Amniotic epithelial cell (primary cell): Measurements from ENCODE around the gene HS3ST5.
A peak's percentile ranks its signal among the peaks of the same experiment; 100 is the strongest.
"Not testable (repeated sequence)": the region's sequence is repeated elsewhere in the genome, so short reads cannot be mapped to it uniquely, and the experiment has no call there.

Experiments used
- DNase-seq: peaks from one replicate; pipeline ENCODE4 v3.0.0-alpha.2; 2010; ENCODE audit warnings: low read depth

HS3ST5 gene

GRCh38 chr6:114044566-114044965 is 298.3 kb downstream of the HS3ST5 start:
- not testable (repeated sequence) for DNase-seq

GRCh38 chr6:114042267-114043016 is 300.4 kb downstream of the HS3ST5 start:
- peak; percentile 58 for DNase-seq

DNA sequence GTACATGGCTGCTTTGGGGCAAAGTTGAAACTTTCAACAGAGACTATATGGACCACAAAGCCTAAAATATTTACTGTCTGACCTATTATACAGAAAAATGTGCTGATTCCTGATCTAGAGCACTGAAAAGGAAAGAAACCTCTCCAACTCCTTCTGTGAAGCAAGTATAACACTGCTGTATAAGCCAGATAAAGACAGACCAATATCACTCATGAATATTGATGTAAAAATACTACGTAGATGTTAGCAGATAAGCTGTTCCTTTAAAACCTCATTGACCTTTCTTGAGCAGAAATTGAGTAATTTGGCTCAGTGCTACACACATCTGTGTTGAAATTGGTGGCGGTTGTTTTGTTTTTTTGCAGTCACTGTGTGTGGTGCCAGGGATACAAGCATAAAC is 302.0 kb downstream of the HS3ST5 start:
- DNase-seq: peak; percentile 95

DNA sequence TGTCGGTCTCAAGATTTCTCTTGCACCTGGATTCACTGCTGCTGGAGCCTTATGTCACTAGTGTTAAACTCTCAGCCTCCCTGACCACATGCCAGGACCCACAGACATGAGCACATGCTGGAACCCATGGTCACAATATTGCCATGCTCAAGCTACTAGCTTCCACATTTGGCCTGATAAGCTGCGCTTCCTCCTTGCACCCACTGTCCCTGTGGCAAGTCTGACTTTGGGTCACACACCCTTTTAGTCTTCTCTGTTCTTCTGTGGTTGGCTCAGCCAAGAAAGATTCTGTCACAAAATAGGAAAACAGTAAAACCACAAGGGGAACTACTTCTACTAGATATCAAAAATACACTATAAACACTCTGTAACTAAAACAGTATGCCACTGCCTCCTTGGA is 303.0 kb downstream of the HS3ST5 start:
- no peak for DNase-seq

GRCh38 chr6:114033606-114034005 is 309.2 kb downstream of the HS3ST5 start:
- DNase-seq: no peak

DNA sequence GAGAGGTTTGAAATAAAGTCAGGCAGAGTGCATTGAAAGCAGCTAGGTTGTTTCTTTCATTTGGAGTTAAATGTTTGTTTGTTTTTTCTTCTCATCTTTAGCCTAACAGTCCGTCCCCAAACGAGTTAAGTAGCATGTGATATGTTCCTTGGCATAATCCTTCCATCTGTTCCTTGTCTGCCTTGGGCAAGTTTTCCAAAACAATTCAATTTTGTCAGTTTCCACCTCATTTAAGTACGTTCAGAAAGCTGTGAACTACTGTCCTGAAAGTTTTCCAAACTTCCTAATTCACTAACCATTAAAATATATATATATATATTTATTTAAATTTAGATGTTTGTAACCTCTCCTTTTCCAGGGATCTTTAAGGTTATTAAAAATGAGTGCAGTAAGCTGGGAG is 310.1 kb downstream of the HS3ST5 start:
- no peak for DNase-seq

GRCh38 chr6:114030767-114031166 is 312.1 kb downstream of the HS3ST5 start:
- no peak for DNase-seq

DNA sequence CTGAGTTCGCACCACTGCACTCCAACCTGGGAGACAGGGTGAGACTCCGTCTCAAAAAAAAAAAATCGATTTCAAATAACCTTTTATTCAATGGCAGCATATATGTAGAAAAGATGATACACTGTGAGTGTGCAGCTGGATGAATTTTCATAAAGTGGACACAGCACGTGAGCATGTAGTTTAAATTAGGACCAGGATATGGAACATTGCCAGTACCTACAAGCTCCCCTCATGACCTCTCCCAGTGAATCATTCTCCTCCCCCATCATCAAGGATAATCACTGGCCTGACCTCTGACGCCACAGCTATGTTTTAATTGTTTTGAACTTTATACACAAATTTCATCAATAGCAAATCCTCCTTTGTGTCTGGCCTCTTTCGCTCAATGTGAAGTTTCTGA is 318.1 kb downstream of the HS3ST5 start:
- peak; percentile 24 for DNase-seq

- DNase-seq: no peak
Observed at GRCh38 chr6:114020196-114020595, 322.6 kb downstream of the HS3ST5 start.

DNA sequence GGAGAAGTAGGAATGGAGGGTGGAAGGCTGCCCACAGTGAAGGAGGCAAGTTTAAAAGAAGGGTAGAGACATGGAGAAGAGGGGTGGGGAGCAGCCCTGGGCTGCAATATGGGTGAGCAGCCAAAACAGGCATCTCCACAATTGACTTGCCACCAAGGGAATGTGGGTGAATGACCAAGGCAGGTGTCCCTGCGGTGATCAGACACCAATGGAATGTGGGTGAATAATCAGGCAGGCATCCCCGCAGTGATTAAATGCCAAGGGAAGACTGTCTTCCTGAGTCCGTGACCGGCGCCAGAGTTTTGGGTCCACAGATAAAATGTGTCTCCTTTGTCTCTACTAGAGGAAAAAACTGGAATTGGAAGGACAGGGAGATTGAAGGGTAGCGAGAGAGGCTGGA is 325.7 kb downstream of the HS3ST5 start:
- DNase-seq: not testable (repeated sequence)

GRCh38 chr6:114014106-114014505 is 328.7 kb downstream of the HS3ST5 start:
- peak; percentile 29 for DNase-seq

DNA sequence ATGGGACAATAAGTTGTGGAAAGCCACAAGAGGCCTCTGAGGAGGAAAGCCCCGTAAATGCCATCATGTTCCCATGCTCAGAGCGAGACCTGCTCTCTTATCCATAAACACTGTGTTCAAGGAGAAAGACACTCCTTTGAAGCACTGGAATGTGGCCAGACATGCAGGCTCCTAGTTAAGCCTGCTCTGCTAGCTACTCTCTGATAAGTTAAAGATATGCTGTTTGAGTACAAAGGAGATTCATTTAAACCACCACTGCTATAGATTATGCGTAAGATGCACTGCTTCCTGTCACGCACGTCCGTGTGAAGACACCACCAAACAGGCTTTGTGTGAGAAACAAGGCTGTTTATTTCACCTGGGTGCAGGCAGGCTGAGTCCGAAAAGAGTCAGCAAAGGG is 331.3 kb downstream of the HS3ST5 start:
- DNase-seq: peak; percentile 66

- DNase-seq: no peak
Observed at GRCh38 chr6:114010540-114010939, 332.3 kb downstream of the HS3ST5 start.

- DNase-seq: no peak
Observed at GRCh38 chr6:114009192-114009591, 333.6 kb downstream of the HS3ST5 start.

DNA sequence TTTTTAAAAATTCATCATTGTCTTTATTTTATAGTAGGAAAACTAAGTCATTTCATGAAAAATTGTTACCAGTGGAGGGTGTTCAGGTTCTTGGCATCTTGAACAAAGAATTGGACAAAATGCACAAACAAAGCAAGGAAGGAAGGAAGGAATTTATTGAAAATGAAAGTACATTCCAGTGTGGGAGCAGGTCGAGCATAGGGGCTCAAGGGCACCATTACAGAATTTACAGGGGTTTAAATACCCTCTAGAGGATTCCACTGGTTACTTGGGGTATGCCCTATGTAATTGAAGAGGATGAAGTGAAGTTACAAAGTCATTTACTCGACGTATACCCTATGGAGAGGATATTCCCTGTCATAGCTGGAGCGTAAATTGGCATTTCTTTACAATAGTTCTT is 334.5 kb downstream of the HS3ST5 start:
- DNase-seq: no peak

GRCh38 chr6:114007516-114007915 is 335.3 kb downstream of the HS3ST5 start:
- DNase-seq: no peak
